ENCODE measurements around the gene DLX3.

The DLX3 gene

GRCh38 chr17:50026837-50027171 lies 31.8 kb upstream of the DLX3 start:
- no peak overlapping the region for H3K4me3 ChIP-seq (ENCODE audit: low read depth in 1 of 2, low read length in 1 of 2)
- no peaks in the 10 kb centered on the region for H3K9me3 ChIP-seq
- peak; percentile 83 for TF ChIP-seq CTCF (IDR thresholded peaks at IDR 0.05)
- H3K36me3 ChIP-seq = no peaks in the 10 kb centered on the region
- peaks cover 55% of the 10 kb centered on the region for H3K27me3 ChIP-seq
- H3K4me1 ChIP-seq (ENCODE audit: control insufficient read depth in 1 of 2, insufficient read depth in 1 of 2, low read depth in 1 of 2, low read length in 1 of 2) = peaks cover 0 to 6% of the 10 kb centered on the region in 2 experiments
- no peak overlapping the region for H3K27ac ChIP-seq

- H3K27ac ChIP-seq = no peak overlapping the region
- no peak overlapping the region for H3K4me3 ChIP-seq (ENCODE audit: low read depth in 1 of 2, low read length in 1 of 2)
- no peak for TF ChIP-seq CTCF (IDR thresholded peaks at IDR 0.05)
- no peaks in the 10 kb centered on the region for H3K9me3 ChIP-seq
- H3K36me3 ChIP-seq = no peaks in the 10 kb centered on the region
- peaks cover 0 to 6% of the 10 kb centered on the region in 2 experiments for H3K4me1 ChIP-seq (ENCODE audit: control insufficient read depth in 1 of 2, insufficient read depth in 1 of 2, low read depth in 1 of 2, low read length in 1 of 2)
- H3K27me3 ChIP-seq = peaks cover 55% of the 10 kb centered on the region
Observed at GRCh38 chr17:50026046-50026675, 31.1 kb upstream of the DLX3 start.

GRCh38 chr17:50024808-50025207 lies 29.8 kb upstream of the DLX3 start:
- no peak for TF ChIP-seq CTCF (IDR thresholded peaks at IDR 0.05)
- no peak overlapping the region for H3K4me3 ChIP-seq (ENCODE audit: low read depth in 1 of 2, low read length in 1 of 2)
- H3K27me3 ChIP-seq = peaks cover 57% of the 10 kb centered on the region
- H3K27ac ChIP-seq = no peak overlapping the region
- H3K36me3 ChIP-seq = no peaks in the 10 kb centered on the region
- H3K4me1 ChIP-seq (ENCODE audit: control insufficient read depth in 1 of 2, insufficient read depth in 1 of 2, low read depth in 1 of 2, low read length in 1 of 2) = peaks cover 0 to 6% of the 10 kb centered on the region in 2 experiments
- H3K9me3 ChIP-seq = no peaks in the 10 kb centered on the region

GRCh38 chr17:50023520-50023919 lies 28.5 kb upstream of the DLX3 start:
- H3K4me1 ChIP-seq (ENCODE audit: control insufficient read depth in 1 of 2, insufficient read depth in 1 of 2, low read depth in 1 of 2, low read length in 1 of 2) = peaks cover 0 to 6% of the 10 kb centered on the region in 2 experiments
- no peak for TF ChIP-seq CTCF (IDR thresholded peaks at IDR 0.05)
- H3K36me3 ChIP-seq = no peaks in the 10 kb centered on the region
- H3K4me3 ChIP-seq (ENCODE audit: low read depth in 1 of 2, low read length in 1 of 2) = no peak overlapping the region
- H3K9me3 ChIP-seq = no peaks in the 10 kb centered on the region
- peaks cover 60% of the 10 kb centered on the region for H3K27me3 ChIP-seq
- no peak overlapping the region for H3K27ac ChIP-seq

GRCh38 chr17:50022463-50023130 lies 27.6 kb upstream of the DLX3 start:
- peaks cover 0 to 6% of the 10 kb centered on the region in 2 experiments for H3K4me1 ChIP-seq (ENCODE audit: control insufficient read depth in 1 of 2, insufficient read depth in 1 of 2, low read depth in 1 of 2, low read length in 1 of 2)
- peaks cover 53% of the 10 kb centered on the region for H3K27me3 ChIP-seq
- TF ChIP-seq CTCF (IDR thresholded peaks at IDR 0.05) = no peak
- H3K36me3 ChIP-seq = no peaks in the 10 kb centered on the region
- H3K27ac ChIP-seq = no peak overlapping the region
- H3K9me3 ChIP-seq = no peaks in the 10 kb centered on the region
- H3K4me3 ChIP-seq (ENCODE audit: low read depth in 1 of 2, low read length in 1 of 2) = no peak overlapping the region

All from neutrophil (primary cell).